GM19240 (cell line): ENCODE results near the gene KLC4.
"Not testable (repeated sequence)": the region's sequence is repeated elsewhere in the genome, so short reads cannot be mapped to it uniquely, and the experiment has no call there.

Source experiments
- DNase-seq: peaks from one replicate; pipeline ENCODE4 v3.0.0; 2011; ENCODE audit warnings: low spot score; ENCODE audit not compliant: insufficient read length

Gene KLC4

GRCh38 chr6:43035495-43036194 is 23.8 kb upstream of the KLC4 start:
- no peak for DNase-seq

DNA sequence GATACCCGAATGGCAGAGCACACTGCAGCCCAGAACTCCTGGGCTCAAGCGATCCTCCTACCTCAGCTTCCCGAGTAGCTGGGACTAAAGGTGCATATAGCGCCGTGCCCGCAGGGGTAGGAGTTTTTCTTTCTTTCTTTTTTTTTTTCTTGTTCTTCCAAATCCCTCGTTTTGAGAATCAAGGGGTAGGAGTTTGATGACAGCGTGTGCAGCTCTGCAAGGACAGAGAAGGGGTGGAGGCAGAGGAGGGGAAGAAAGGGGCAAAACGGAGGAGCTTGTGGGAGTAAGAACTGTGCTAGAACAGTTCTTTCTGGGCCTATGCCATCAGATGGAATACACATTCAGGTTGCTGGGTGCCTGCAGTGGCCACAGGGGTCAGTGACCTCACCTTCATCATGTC is 22.7 kb upstream of the KLC4 start:
- DNase-seq: no peak

DNA sequence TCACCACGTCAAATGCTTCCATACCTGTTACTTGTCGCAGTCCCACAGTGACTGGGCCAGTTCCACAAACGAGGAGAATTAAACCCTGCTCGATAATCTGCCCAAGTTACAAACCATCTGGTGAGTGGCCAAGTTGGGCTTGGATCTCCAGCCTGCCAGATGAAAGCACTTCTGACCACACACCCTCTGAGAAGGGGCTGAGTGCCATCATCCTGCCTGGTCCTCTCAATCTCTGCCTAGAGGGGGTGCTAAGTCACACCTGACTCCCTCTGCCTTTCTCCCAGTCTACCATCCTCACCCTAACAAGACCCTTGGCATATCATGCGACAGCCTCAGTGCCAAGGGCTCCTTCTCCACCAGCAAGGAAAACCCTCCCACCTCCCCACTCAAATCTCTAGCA is 22.2 kb upstream of the KLC4 start:
- no peak for DNase-seq

GRCh38 chr6:43037706-43038105 is 21.7 kb upstream of the KLC4 start:
- DNase-seq: no peak

DNA sequence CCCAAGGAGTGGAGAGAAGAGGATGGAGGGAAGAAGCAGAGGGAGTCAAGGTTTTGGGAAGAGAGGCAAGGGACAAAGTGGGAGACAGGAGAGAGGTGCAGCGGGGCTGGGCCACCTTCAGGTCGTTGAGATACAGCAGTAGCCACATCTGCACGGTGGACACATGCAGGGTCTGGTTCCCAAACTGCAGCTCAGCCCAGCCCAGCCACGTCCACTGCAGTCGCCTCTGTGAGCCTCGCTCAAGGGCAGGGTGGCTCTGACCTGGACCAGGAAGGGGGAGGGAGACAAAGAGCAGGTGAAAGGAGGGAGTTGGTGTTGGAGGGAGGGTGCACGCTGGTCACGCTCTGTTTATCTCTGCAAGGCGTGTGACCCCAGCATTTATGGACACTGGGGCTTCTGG is 20.7 kb upstream of the KLC4 start:
- no peak for DNase-seq

DNA sequence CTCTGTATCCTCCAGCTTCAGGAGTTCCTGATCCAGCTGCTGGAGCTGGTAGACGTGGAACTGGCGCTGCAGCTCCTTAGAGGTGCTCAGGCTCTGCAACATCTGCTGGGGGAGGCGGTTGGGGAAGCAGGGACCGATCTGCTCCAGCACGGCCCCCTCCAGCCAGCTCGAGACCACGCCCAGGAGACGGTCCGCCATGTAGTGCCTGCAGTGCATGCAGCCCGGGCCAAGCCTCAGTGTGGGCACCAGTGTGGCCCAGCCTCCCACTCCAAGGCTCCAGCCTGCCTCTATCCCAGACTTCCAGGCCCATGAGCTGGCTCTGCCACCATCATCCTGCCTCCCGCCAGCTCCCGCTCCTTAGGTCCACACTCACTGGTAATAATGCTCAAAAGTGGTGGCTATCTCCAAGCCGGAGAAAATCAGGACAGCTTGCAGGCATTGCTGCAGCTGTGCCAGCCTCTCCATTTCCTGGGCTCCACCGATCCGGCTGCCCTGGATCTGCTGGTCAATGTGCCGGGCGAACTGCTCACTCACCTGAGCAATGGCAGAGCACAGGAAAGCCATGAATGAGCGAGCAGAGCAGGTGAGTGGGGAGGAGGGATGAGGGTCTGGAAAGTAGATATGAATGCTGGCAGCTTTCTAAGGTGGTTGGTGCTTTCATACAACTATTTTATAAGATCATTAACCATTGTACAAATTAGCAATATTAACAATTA is 18.7 kb upstream of the KLC4 start:
- DNase-seq: no peak

DNA sequence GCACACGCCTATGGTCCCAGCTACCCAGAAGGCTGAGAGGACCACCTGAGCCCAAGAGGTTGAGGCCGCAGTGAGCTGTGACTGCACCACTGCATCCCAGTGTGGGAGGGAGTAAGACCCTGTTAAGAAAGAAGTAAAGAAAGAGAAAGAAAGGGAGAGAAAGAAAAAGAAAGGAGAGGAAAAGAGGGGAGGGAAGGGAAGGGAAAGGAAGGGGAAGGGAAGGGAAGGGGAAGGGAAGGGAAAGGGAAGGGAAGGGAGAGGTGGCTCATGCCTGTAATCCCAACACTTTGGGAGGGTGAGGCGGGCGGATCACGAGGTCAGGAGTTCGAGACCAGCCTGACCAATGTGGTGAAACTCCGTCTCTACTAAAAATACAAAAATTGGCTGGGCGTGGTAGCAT is 18.0 kb upstream of the KLC4 start:
- DNase-seq: not testable (repeated sequence)

GRCh38 chr6:43043310-43043709 is 16.1 kb upstream of the KLC4 start:
- no peak for DNase-seq

DNA sequence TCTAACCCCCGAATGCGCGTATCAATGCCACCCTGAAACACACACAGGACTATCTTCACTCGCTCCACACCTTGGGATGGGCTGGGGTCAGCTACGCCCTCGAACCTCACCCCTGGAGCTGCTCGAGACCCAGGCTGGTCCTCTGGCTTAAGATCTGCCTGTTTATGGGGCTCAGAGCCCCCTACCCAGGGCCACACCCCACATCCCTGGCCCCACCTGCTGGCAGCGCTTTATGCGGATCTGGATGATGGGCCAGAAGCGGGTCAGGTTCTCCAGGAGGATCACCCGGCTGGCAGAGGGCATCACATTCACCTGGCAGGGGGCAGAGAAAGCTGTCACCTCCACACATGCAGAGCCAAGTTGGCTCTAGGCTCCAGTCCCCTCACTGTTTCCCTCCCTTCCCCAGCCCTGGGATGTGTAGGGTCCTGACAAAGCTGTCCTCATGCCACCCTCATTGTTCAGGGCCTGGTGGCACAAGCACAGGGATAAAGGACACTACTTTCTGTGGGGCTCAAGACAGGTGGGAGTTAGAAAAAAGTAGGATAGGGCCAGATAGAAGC is 14.0 kb upstream of the KLC4 start:
- no peak for DNase-seq

DNA sequence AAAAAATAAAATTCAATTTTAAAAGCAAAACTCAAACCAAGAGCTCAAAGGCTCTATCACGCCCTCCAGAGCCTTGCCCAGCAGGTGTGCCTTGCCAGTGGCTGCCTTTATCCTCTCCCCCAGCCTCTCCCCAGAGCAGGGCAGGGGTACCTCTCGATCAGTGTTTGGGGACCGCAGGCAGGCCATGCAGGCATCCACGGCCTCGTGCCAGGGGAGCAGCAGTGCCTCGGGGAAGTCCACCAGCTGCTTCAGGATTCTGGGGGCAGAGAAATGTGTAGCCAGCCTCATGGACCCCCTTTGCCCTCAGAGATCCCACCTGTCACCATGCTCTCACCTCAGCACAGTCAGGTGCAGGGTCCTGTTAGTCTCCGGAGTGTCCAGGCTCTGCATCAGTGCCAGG is 11.4 kb upstream of the KLC4 start:
- no peak for DNase-seq

GRCh38 chr6:43050981-43051380 is 8.4 kb upstream of the KLC4 start:
- no peak for DNase-seq

DNA sequence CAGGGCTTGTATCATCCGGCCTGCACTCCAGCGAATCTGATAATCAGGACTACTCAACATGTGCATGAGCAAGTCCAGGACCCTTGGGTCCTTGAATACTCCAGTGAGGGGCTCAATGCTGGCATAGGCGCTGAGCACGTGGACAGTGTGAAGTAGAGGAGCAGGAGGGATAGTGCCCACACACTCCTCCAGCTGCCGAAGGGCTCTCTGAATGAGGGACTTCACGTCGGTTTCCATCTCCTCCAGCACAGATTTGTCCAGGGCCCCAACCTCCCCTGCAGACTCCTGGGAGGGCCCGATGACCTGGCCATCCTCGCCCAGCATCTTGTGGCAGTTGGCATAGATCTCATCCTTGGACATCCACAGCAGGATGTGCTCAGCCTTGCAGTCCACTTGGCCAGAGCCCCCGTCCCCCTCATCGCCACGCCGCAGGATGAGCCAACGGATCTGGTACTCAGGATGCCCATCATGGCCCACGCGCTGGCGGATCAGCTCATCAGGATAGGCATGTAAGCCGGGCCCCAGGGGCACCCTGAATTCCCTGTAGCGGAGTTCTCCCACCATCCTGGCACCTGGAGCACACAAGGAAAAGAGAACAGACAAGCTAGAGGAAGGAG is 7.1 kb upstream of the KLC4 start:
- no peak for DNase-seq

- DNase-seq: no peak
Observed at GRCh38 chr6:43052842-43053544, 6.4 kb upstream of the KLC4 start.

DNA sequence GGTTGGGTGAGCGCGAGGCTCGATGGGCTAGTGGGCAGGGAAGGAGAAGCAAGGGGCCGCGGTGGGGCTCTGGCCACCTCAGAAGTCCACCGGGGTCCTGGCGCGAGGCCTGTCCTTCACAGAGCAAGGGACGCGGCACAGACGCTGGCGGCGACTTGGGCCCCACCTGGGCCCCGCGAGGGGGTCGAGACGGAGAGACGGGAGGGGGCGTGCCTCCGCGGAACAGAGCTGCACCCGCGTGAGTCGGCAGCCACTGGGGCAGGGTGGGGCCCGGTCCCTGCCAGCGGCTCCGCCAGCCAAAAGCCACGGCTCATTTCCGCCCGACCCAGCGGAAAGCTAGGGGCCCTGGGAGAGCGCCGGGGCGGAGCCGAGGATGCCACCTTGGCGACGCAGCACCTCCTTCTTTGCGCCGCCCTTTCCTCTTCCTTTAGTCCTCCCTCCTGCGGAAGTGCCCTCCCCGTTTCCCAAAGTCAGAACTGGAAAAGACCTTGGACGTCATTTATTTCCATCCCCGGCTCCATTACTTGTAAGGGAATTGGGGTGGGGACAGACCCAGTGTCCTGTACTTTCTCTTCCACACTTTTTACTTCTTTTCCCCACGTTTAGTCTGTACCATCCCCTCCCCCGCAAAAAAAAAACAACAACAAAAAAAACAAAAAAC is 5.8 kb upstream of the KLC4 start, which contains the start of gene CUL7:
Gene CUL7 (minus strand): TSS at position 307 of the 661 bp plus-strand sequence. CDS start 1,063 bp downstream, outside the sequence.
- DNase-seq: peak; percentile 91

DNA sequence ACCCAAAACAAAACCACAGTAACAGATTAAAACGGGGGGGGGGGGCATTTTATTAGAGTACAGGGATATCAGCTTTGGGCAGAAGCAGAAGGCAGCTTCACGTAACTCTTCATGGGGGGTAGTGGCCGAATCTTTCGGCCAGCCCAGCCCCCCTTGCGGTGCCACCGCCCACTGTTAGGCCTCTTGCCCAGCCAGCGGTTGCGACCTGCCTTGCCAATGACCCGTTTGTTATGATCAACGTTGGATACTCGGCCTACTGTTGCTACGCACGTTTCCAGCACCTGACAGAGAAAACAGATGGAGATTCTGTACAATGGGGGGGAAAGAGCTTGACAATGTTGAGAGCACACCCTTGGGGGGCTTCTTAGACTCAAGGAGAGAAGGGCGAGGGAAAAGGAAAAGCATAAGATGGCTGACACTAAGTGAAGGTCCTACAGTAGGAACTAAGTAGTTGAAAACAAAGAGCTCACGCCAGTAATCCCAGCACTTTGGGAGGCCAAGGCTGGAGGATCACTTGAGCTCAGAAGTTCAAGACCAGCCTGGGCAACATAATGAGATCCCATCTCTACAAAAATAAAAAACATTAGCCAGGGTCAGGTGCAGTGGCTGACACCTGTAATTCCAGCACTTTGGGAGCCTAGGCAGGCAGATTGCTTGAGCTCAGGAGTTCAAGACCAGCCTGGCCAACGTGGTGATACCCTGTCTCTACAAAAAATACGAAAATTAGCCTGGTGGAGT is 5.1 kb upstream of the KLC4 start:
- DNase-seq: no peak

DNA sequence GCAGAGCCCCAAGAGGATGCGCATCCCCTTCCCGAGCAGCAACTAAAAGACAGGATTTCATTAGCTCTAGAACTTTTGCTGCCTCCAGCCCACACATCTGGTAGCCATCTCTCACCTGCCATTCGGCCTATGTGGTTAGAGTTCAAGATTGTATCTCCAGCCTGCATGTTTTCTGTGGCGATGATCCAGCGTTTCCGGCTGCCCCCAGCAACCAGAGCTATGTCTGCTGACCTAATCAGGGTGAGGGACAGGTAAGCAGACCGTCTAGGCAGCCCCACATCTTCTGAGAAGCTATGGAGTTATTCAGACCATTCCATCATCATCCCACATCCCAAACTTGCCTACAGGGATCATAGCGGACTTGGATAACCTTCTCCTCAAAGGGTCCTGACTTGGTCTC is 3.5 kb upstream of the KLC4 start:
- DNase-seq: no peak

GRCh38 chr6:43058531-43058930 is 900 bp upstream of the KLC4 start:
- no peak for DNase-seq

DNA sequence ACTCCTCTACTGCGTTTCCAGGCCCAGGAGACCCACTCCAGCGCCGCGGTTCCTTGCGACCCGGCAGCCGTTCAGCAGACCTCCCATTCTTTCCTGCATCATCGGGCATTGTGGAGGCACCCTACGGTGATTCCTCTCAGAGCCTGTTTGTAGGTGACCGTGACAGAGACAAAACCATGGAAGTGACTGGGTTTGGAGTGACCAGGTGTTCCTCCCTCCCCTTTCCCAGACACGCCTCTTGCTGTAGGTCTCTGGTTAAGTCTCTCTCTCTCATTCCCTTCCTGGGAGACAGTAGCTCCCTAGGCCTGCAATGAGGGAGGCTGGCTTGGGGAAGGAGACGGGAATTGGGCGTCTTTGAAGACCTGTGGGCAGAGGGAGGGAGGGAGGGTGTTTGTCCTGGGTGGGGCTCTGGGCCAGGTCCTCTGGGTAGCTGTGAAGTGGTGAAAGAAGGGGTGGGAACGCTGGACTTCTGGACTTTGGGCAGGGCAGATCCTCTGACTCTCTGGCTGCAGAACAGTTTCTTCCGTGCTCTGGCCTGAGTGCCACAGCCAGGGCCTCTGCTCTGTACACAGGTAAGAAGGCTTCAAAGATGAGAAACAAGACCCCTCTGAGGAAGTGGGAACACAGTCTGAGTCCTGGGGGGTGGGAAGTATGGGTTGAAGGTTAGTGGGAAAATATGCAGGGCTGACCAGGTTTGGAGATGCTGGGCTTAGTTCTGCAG is 763 bp downstream of the KLC4 start:
- DNase-seq: no peak

GRCh38 chr6:43060755-43061633 is 1.6 kb downstream of the KLC4 start:
- DNase-seq: no peak
